CD4-positive, alpha-beta T cell treated with Interleukin-21 for 1 hour (primary cell): ENCODE data around the gene ZNF146.
"Not testable (repeated sequence)": the region's sequence is repeated elsewhere in the genome, so short reads cannot be mapped to it uniquely, and the experiment has no call there.

ENCODE experiments used
- DNase-seq: peaks from one replicate; pipeline ENCODE4 v3.0.0-alpha.2; 2020

ZNF146 gene

GRCh38 chr19:36236304-36236945, 21.5 kb downstream of the ZNF146 start:
- DNase-seq = no peak

- no peak for DNase-seq
These were observed 22.0 kb downstream of the ZNF146 start for GRCh38 chr19:36236946-36237310.

GRCh38 chr19:36244066-36244465, 29.2 kb downstream of the ZNF146 start:
- no peak for DNase-seq

GRCh38 chr19:36245210-36246005, 30.5 kb downstream of the ZNF146 start:
- DNase-seq = no peak

- DNase-seq = no peak
These were observed 31.1 kb downstream of the ZNF146 start for GRCh38 chr19:36246006-36246481.

GRCh38 chr19:36252047-36252446, 37.1 kb downstream of the ZNF146 start:
- no peak for DNase-seq

GRCh38 chr19:36254848-36255247, 39.9 kb downstream of the ZNF146 start:
- no peak for DNase-seq

- DNase-seq = no peak
These were observed 40.4 kb downstream of the ZNF146 start for GRCh38 chr19:36255316-36255715.

GRCh38 chr19:36256064-36256463, 41.2 kb downstream of the ZNF146 start:
- no peak for DNase-seq

GRCh38 chr19:36256853-36257519, 42.1 kb downstream of the ZNF146 start:
- DNase-seq = no peak

GRCh38 chr19:36257520-36257876, 42.6 kb downstream of the ZNF146 start:
- no peak for DNase-seq

- DNase-seq = no peak
These were observed 43.3 kb downstream of the ZNF146 start for GRCh38 chr19:36258028-36258875.

- DNase-seq = no peak
These were observed 44.3 kb downstream of the ZNF146 start for GRCh38 chr19:36259211-36259610.

GRCh38 chr19:36265064-36265463, 50.2 kb downstream of the ZNF146 start:
- no peak for DNase-seq

GRCh38 chr19:36265856-36266374, 51.0 kb downstream of the ZNF146 start:
- DNase-seq = no peak

GRCh38 chr19:36266375-36266961, 51.6 kb downstream of the ZNF146 start:
- DNase-seq = peak; percentile 1

- DNase-seq = no peak
These were observed 52.3 kb downstream of the ZNF146 start for GRCh38 chr19:36267061-36267845.

- DNase-seq = not testable (repeated sequence)
These were observed 53.2 kb downstream of the ZNF146 start for GRCh38 chr19:36268081-36268480.

GRCh38 chr19:36268591-36268990, 53.7 kb downstream of the ZNF146 start:
- not testable (repeated sequence) for DNase-seq

- DNase-seq = not testable (repeated sequence)
These were observed 54.4 kb downstream of the ZNF146 start for GRCh38 chr19:36269295-36269694.
